Measurements from ENCODE around the gene WDR37. TPM values are rescaled to one million over a fixed set of nuclear protein-coding genes. Genes with fewer than 3 reads are reported as not detected.

WDR37 gene
- total RNA-seq, 4 donors from 2014 or later, result 1.3 to 21.7 (median 11.2) TPM

GRCh38 chr10:1173091-1173490 lies 116.9 kb downstream of the WDR37 start:
- no peaks in the 10 kb centered on the region for H3K36me3 ChIP-seq
- intact Hi-C loops (cut with DNase I; ENCODE audit: low total_unique reads), result no loop called here
- H3K27ac ChIP-seq, result no peak overlapping the region
- no peak for TF ChIP-seq CTCF (IDR thresholded peaks at IDR 0.05)
- no peak for TF ChIP-seq POLR2A (IDR thresholded peaks at IDR 0.05)
- no peaks in the 10 kb centered on the region for H3K4me1 ChIP-seq
- H3K27me3 ChIP-seq, result no peaks in the 10 kb centered on the region
- no peak overlapping the region for H3K4me3 ChIP-seq
- no peaks in the 10 kb centered on the region for H3K9me3 ChIP-seq
- no peak for DNase-seq

GRCh38 chr10:1174022-1174421 lies 117.8 kb downstream of the WDR37 start:
- Histone ChIP-seq H3K4me3 (no peak overlapping the region), H3K36me3 (no peaks in the 10 kb centered on the region), H3K27ac (no peak overlapping the region), H3K4me1 (no peaks in the 10 kb centered on the region), H3K9me3 (no peaks in the 10 kb centered on the region), H3K27me3 (no peaks in the 10 kb centered on the region)
- intact Hi-C loops (cut with DNase I; ENCODE audit: low total_unique reads), result no loop called here
- no peak for DNase-seq
- TF ChIP-seq POLR2A (IDR thresholded peaks at IDR 0.05) (no peak), CTCF (IDR thresholded peaks at IDR 0.05) (no peak)

- Histone ChIP-seq H3K4me3 (no peak overlapping the region), H3K9me3 (no peaks in the 10 kb centered on the region), H3K36me3 (no peaks in the 10 kb centered on the region), H3K4me1 (no peaks in the 10 kb centered on the region), H3K27ac (no peak overlapping the region), H3K27me3 (no peaks in the 10 kb centered on the region)
- TF ChIP-seq POLR2A (IDR thresholded peaks at IDR 0.05) (no peak), CTCF (IDR thresholded peaks at IDR 0.05) (no peak)
- intact Hi-C loops (cut with DNase I; ENCODE audit: low total_unique reads), result no loop called here
- DNase-seq, result peak in 1 of 2 donors; percentile 2
Measured at GRCh38 chr10:1175956-1176565, 119.9 kb downstream of the WDR37 start.

GRCh38 chr10:1177936-1178335 lies 121.8 kb downstream of the WDR37 start:
- no peak overlapping the region for H3K4me3 ChIP-seq
- intact Hi-C loops (cut with DNase I; ENCODE audit: low total_unique reads), result no loop called here
- H3K9me3 ChIP-seq, result no peaks in the 10 kb centered on the region
- H3K27me3 ChIP-seq, result no peaks in the 10 kb centered on the region
- no peaks in the 10 kb centered on the region for H3K36me3 ChIP-seq
- TF ChIP-seq POLR2A (IDR thresholded peaks at IDR 0.05), result no peak
- no peak for TF ChIP-seq CTCF (IDR thresholded peaks at IDR 0.05)
- DNase-seq, result no peak
- H3K27ac ChIP-seq, result no peak overlapping the region
- H3K4me1 ChIP-seq, result no peaks in the 10 kb centered on the region

- intact Hi-C loops (cut with DNase I; ENCODE audit: low total_unique reads), result no loop called here
- Histone ChIP-seq H3K36me3 (no peaks in the 10 kb centered on the region), H3K27ac (no peak overlapping the region), H3K9me3 (no peaks in the 10 kb centered on the region), H3K4me3 (no peak overlapping the region), H3K4me1 (no peaks in the 10 kb centered on the region), H3K27me3 (no peaks in the 10 kb centered on the region)
- no peak for DNase-seq
- no peak for TF ChIP-seq CTCF (IDR thresholded peaks at IDR 0.05)
- no peak for TF ChIP-seq POLR2A (IDR thresholded peaks at IDR 0.05)
Measured at GRCh38 chr10:1178506-1178905, 122.3 kb downstream of the WDR37 start.

Measured in uterus (tissue), 4 donors.